HuH-7.5 (cell line): ENCODE measurements around the gene SH3PXD2B.
A peak's percentile ranks its signal among the peaks of the same experiment; 100 is the strongest.

Experiments
- DNase-seq: peaks from one replicate; pipeline ENCODE4 v3.0.0; 2011; ENCODE audit warnings: low spot score

The SH3PXD2B gene

GRCh38 chr5:172436879-172437369, 17.4 kb downstream of the SH3PXD2B start:
- no peak for DNase-seq

GRCh38 chr5:172436078-172436878, 18.0 kb downstream of the SH3PXD2B start:
- DNase-seq: no peak

- DNase-seq: no peak
Measured at GRCh38 chr5:172435362-172436077, 18.8 kb downstream of the SH3PXD2B start.

GRCh38 chr5:172434251-172434650, 20.1 kb downstream of the SH3PXD2B start:
- DNase-seq: no peak

GRCh38 chr5:172433513-172433912, 20.8 kb downstream of the SH3PXD2B start:
- peak; percentile 48 for DNase-seq

- no peak for DNase-seq
Measured at GRCh38 chr5:172433071-172433470, 21.3 kb downstream of the SH3PXD2B start.

GRCh38 chr5:172430354-172430753, 24.0 kb downstream of the SH3PXD2B start:
- no peak for DNase-seq

- DNase-seq: no peak
Measured at GRCh38 chr5:172429201-172429940, 25.0 kb downstream of the SH3PXD2B start.

- DNase-seq: peak; percentile 59
Measured at GRCh38 chr5:172428224-172429166, 25.8 kb downstream of the SH3PXD2B start.

GRCh38 chr5:172427202-172427601, 27.1 kb downstream of the SH3PXD2B start:
- no peak for DNase-seq

GRCh38 chr5:172426086-172426485, 28.2 kb downstream of the SH3PXD2B start:
- no peak for DNase-seq

GRCh38 chr5:172425402-172425801, 28.9 kb downstream of the SH3PXD2B start:
- no peak for DNase-seq

GRCh38 chr5:172424808-172425207, 29.5 kb downstream of the SH3PXD2B start:
- DNase-seq: no peak

GRCh38 chr5:172424111-172424490, 30.2 kb downstream of the SH3PXD2B start:
- DNase-seq: no peak

GRCh38 chr5:172423379-172424110, 30.8 kb downstream of the SH3PXD2B start:
- DNase-seq: no peak

GRCh38 chr5:172422255-172422654, 32.1 kb downstream of the SH3PXD2B start:
- no peak for DNase-seq

GRCh38 chr5:172421020-172421419, 33.3 kb downstream of the SH3PXD2B start:
- DNase-seq: no peak

GRCh38 chr5:172420235-172420939, 33.9 kb downstream of the SH3PXD2B start:
- peak; percentile 96 for DNase-seq

GRCh38 chr5:172418862-172419814, 35.2 kb downstream of the SH3PXD2B start:
- no peak for DNase-seq
